ENCODE data around the gene SUPT20HL2.
A peak's percentile ranks its signal among the peaks of the same experiment; 100 is the strongest.
"Not testable (repeated sequence)": the region's sequence is repeated elsewhere in the genome, so short reads cannot be mapped to it uniquely, and the experiment has no call there.

The SUPT20HL2 gene

GRCh38 chrX:24314019-24314635 is at the start of gene SUPT20HL2:
TSS of gene SUPT20HL2 (minus strand) at chrX:24314069. CDS start at chrX:24313315, 754 bp downstream.
- no peak for DNase-seq

GRCh38 chrX:24362089-24362745 is 48.3 kb upstream of the SUPT20HL2 start:
- DNase-seq = not testable (repeated sequence)

GRCh38 chrX:24360272-24360671 is 46.4 kb upstream of the SUPT20HL2 start, which contains the start of gene SUPT20HL1:
TSS of gene SUPT20HL1 (plus strand) at chrX:24360639. CDS start at chrX:24362761, 2,122 bp downstream.
- DNase-seq = no peak

GRCh38 chrX:24357106-24357505 is 43.2 kb upstream of the SUPT20HL2 start:
- no peak for DNase-seq

GRCh38 chrX:24355095-24355494 is 41.2 kb upstream of the SUPT20HL2 start:
- no peak for DNase-seq

- no peak for DNase-seq
Observed at GRCh38 chrX:24350217-24350616, 36.3 kb upstream of the SUPT20HL2 start.

GRCh38 chrX:24347881-24348280 is 34.0 kb upstream of the SUPT20HL2 start:
- DNase-seq = no peak

- no peak for DNase-seq
Observed at GRCh38 chrX:24343719-24344118, 29.9 kb upstream of the SUPT20HL2 start.

- no peak for DNase-seq
Observed at GRCh38 chrX:24341795-24342194, 27.9 kb upstream of the SUPT20HL2 start.

GRCh38 chrX:24340501-24340900 is 26.6 kb upstream of the SUPT20HL2 start:
- DNase-seq = no peak

- DNase-seq = no peak
Observed at GRCh38 chrX:24339911-24340310, 26.0 kb upstream of the SUPT20HL2 start.

GRCh38 chrX:24335871-24336270 is 22.0 kb upstream of the SUPT20HL2 start:
- no peak for DNase-seq

GRCh38 chrX:24334461-24334860 is 20.6 kb upstream of the SUPT20HL2 start:
- DNase-seq = no peak

GRCh38 chrX:24333371-24333770 is 19.5 kb upstream of the SUPT20HL2 start:
- no peak for DNase-seq

GRCh38 chrX:24332878-24333277 is 19.0 kb upstream of the SUPT20HL2 start:
- DNase-seq = no peak

- no peak for DNase-seq
Observed at GRCh38 chrX:24325231-24325630, 11.4 kb upstream of the SUPT20HL2 start.

- DNase-seq = no peak
Observed at GRCh38 chrX:24321741-24322395, 8.0 kb upstream of the SUPT20HL2 start.

- DNase-seq = no peak
Observed at GRCh38 chrX:24317567-24317966, 3.7 kb upstream of the SUPT20HL2 start.

- no peak for DNase-seq
Observed at GRCh38 chrX:24316111-24316510, 2.2 kb upstream of the SUPT20HL2 start.

- DNase-seq = not testable (repeated sequence)
Observed at GRCh38 chrX:24312249-24312607, 1.6 kb downstream of the SUPT20HL2 start.

- DNase-seq = not testable (repeated sequence)
Observed at GRCh38 chrX:24311507-24312248, 2.2 kb downstream of the SUPT20HL2 start.

- DNase-seq = peak in 1 of 2 experiments; percentile 26
Observed at GRCh38 chrX:24310916-24311315, 3.0 kb downstream of the SUPT20HL2 start.
